H1 (cell line): ENCODE results near the gene LIF.

Experiments
- CTCF ChIP-seq, 3 experiments: IDR thresholded peaks; 1 replicate in 2 of 3; 2 replicates in 1 of 3; pipeline versions ENCODE4 v1.5.1 to v1.6.1; 2011; ENCODE audit warnings: low read length in 3 of 3, mild to moderate bottlenecking in 3 of 3, inconsistent platforms in 2 of 3, low read depth in 1 of 3, moderate library complexity in 1 of 3; ENCODE audit not compliant: insufficient read depth in 1 of 3; ENCODE audit errors: control extremely low read depth in 1 of 3
- EP300 ChIP-seq, 2 experiments: IDR thresholded peaks; 1 replicate in 1 of 2; 2 replicates in 1 of 2; pipeline ENCODE4 v1.6.1; 2011 to 2012; ENCODE audit warnings: low read depth in 2 of 2, low read length in 2 of 2, mild to moderate bottlenecking in 2 of 2, borderline replicate concordance in 1 of 2, inconsistent platforms in 1 of 2, moderate library complexity in 1 of 2
- RFX5 ChIP-seq: IDR thresholded peaks from 2 replicates; pipeline ENCODE4 v1.6.1; 2011; ENCODE audit warnings: low read depth, low read length, improper control_type of control experiment, borderline replicate concordance

GRCh38 chr22:30220338-30221012 lies 26.1 kb downstream of the LIF start:
- TF ChIP-seq EP300 (IDR thresholded peaks at IDR 0.05; ENCODE audit: borderline replicate concordance in 1 of 2, low read depth in 2 of 2, low read length in 2 of 2): no peak
- no peak for TF ChIP-seq CTCF (IDR thresholded peaks at IDR 0.05; ENCODE audit: control extremely low read depth in 1 of 3, insufficient read depth in 1 of 3, low read depth in 1 of 3, low read length in 3 of 3)
- no peak for TF ChIP-seq RFX5
